Astrocyte (in vitro differentiated cells and primary cell): ENCODE measurements around the gene CFTR.

ENCODE experiments used
- EZH2 ChIP-seq: IDR thresholded peaks from 2 replicates; pipeline ENCODE4 v1.6.1; 2012; ENCODE audit warnings: mild to moderate bottlenecking, low read length, inconsistent platforms; ENCODE audit not compliant: insufficient read depth
- TF ChIP-seq, protein P1 (sequence below): IDR thresholded peaks from 2 replicates; pipeline ENCODE4 v1.5.1; 2011; ENCODE audit warnings: low read depth, mild to moderate bottlenecking, inconsistent platforms, low read length, moderate library complexity; ENCODE audit not compliant: insufficient read depth

DNA sequence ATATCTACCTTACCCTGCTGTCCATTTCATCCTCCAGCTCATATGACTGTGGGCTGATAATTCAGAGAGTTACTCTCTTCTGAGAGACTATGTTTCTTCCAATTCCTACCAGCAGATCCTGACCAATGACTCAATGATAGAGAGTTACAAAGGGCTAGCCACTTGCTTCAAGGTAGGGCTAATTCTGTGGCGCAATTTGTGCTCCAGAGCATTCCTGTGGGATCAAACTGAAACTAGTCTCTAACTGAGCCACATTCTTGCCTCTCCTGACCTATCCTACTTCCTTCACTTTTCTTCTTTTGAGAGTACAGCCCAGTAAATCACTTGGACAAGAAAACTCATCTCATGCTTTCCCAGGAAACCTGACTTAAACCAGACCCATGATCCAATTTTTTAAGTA is 34.6 kb upstream of the CFTR start:
- TF ChIP-seq, protein P1, sequence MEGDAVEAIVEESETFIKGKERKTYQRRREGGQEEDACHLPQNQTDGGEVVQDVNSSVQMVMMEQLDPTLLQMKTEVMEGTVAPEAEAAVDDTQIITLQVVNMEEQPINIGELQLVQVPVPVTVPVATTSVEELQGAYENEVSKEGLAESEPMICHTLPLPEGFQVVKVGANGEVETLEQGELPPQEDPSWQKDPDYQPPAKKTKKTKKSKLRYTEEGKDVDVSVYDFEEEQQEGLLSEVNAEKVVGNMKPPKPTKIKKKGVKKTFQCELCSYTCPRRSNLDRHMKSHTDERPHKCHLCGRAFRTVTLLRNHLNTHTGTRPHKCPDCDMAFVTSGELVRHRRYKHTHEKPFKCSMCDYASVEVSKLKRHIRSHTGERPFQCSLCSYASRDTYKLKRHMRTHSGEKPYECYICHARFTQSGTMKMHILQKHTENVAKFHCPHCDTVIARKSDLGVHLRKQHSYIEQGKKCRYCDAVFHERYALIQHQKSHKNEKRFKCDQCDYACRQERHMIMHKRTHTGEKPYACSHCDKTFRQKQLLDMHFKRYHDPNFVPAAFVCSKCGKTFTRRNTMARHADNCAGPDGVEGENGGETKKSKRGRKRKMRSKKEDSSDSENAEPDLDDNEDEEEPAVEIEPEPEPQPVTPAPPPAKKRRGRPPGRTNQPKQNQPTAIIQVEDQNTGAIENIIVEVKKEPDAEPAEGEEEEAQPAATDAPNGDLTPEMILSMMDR: no peak
- no peak for TF ChIP-seq EZH2
